Left lung (tissue), 10 donors: ENCODE data around the gene PPP3R1. TPM values are rescaled to one million over a fixed set of nuclear protein-coding genes. Genes with fewer than 3 reads are reported as not detected.

ENCODE experiments used
- ATAC-seq: fragments of 200-7000 bp; cut with Tn5 transposase; one replicate; pipeline ENCODE4 v1.9.1; 2020; ENCODE audit warnings: moderate library complexity
- DNase-seq, 4 donors: peaks; one replicate each; pipeline ENCODE4 v3.0.0-alpha.2; 2013 to 2020
- H3K27ac ChIP-seq, 2 donors: fragments of 200-600 bp; sonication (generic) in 1 of 2; one replicate each; pipeline versions ENCODE4 v1.5.0 to v1.8.0; 2020 to 2021
- H3K27me3 ChIP-seq, 2 donors: fragments of 200-600 bp; sonication (generic) in 1 of 2; one replicate each; pipeline versions ENCODE4 v1.5.0 to v1.8.0; 2020 to 2021
- H3K36me3 ChIP-seq, 2 donors: fragments of 200-600 bp; sonication (generic) in 1 of 2; one replicate each; pipeline versions ENCODE4 v1.5.0 to v1.8.0; 2020 to 2021
- H3K4me1 ChIP-seq, 2 donors: fragments of 200-600 bp; one replicate each; pipeline ENCODE4 v1.8.0; 2021
- H3K4me3 ChIP-seq, 2 donors: fragments of 200-600 bp; sonication (generic) in 1 of 2; one replicate each; pipeline versions ENCODE4 v1.5.0 to v1.8.0; 2020 to 2021; ENCODE audit warnings: mild to moderate bottlenecking in 1 of 2
- H3K9me3 ChIP-seq, 2 donors: fragments of 200-600 bp; sonication (generic) in 1 of 2; one replicate each; pipeline versions ENCODE4 v1.5.0 to v1.8.0; 2020 to 2021
- intact Hi-C, 2 donors: fragments of 100-400 bp; cut with DNase I; formaldehyde crosslinking; loops; one replicate each; pipeline versions ENCODE4 v1.11.2 to v1.14.2; 2022
- polyA plus RNA-seq, 6 donors: library from polyadenylated mRNA; unstranded; fragments of 120-200 nt; gene quantifications; one replicate each; pipeline ENCODE4 v1.2.1, GENCODE V29; 2013; ENCODE audit not compliant: insufficient read length in 6 of 6
- total RNA-seq, 2 donors: library from RNA; stranded (reverse); fragmentation: NEBNext Ultra II Directional; extraction: Animal tissue kit (Norgen Biotek cat#: 25700); gene quantifications; one replicate each; pipeline ENCODE4 v1.2.1, GENCODE V29; 2021
- TF ChIP-seq, protein P1 (sequence below), 2 donors: fragments of 200-600 bp; sonication (generic) in 1 of 2; IDR thresholded peaks; one replicate each; pipeline versions ENCODE4 v1.5.0 to v1.8.0; 2021; ENCODE audit warnings: antibody characterized with exemption in 2 of 2
- donor health status: DM: no; HTN: yes; CAD: no.
- donor health status: DM: no; HTN: no; CAD: no.

The PPP3R1 gene
- total and polyA plus RNA-seq, 8 donors: 50.2 to 74.2 (median 66.9) TPM

DNA sequence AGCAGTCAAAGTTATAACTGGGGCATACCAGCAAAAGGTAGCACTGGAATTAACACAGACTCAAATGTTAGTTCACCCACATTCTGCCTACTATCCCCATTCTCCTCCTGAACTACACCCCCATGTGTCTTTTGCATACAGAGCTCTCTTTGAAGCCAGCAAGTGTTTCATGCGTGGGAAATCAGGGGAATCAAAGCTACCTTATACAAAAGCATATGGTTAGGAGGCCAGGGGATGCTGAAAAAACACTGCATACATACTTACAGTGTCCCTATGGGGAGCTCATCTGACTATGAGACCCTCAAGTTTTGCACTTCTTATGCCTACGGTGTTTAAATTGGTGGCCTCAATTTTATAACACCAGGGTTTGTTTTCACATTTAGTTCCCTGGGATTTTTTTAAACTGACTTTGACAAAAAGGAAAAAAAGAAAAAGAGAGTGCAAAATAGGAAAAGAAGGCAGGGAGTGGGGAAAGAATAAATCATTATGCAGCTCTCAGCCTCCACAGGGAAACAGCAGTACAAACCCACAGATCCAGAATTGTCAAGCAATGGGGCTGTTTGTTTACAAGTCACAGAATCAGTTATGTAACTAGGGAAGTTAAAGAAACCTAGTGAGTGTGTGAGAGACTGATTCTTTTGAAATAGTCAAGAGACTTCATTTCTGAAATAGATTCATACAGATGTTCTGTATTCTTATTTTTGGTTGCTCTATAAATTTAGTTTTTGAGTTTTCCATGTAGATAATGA, 20.1 kb upstream of the PPP3R1 start:
- H3K27me3 ChIP-seq: no peaks in the 10 kb centered on the region
- peak in 1 of 4 donors; percentile 31 for DNase-seq
- H3K4me3 ChIP-seq: no peak overlapping the region
- ATAC-seq: peak; percentile 71
- no peak overlapping the region for H3K27ac ChIP-seq
- TF ChIP-seq, protein P1, sequence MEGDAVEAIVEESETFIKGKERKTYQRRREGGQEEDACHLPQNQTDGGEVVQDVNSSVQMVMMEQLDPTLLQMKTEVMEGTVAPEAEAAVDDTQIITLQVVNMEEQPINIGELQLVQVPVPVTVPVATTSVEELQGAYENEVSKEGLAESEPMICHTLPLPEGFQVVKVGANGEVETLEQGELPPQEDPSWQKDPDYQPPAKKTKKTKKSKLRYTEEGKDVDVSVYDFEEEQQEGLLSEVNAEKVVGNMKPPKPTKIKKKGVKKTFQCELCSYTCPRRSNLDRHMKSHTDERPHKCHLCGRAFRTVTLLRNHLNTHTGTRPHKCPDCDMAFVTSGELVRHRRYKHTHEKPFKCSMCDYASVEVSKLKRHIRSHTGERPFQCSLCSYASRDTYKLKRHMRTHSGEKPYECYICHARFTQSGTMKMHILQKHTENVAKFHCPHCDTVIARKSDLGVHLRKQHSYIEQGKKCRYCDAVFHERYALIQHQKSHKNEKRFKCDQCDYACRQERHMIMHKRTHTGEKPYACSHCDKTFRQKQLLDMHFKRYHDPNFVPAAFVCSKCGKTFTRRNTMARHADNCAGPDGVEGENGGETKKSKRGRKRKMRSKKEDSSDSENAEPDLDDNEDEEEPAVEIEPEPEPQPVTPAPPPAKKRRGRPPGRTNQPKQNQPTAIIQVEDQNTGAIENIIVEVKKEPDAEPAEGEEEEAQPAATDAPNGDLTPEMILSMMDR (IDR thresholded peaks at IDR 0.05): no peak
- H3K36me3 ChIP-seq: no peaks in the 10 kb centered on the region
- peaks cover 0 to 14% of the 10 kb centered on the region in 2 donors for H3K4me1 ChIP-seq
- intact Hi-C loops: no loop called here
- no peaks in the 10 kb centered on the region for H3K9me3 ChIP-seq

- Histone ChIP-seq H3K27me3 (no peaks in the 10 kb centered on the region), H3K9me3 (no peaks in the 10 kb centered on the region), H3K36me3 (no peaks in the 10 kb centered on the region), H3K27ac (no peak overlapping the region), H3K4me1 (peaks cover 0 to under 1% of the 10 kb centered on the region in 2 donors), H3K4me3 (no peak overlapping the region)
- intact Hi-C loops: no loop called here
- ATAC-seq (no peak), DNase-seq (no peak)
- TF ChIP-seq, protein P1 (IDR thresholded peaks at IDR 0.05): no peak
These were observed 14.3 kb upstream of the PPP3R1 start for GRCh38 chr2:68266655-68267054.

DNA sequence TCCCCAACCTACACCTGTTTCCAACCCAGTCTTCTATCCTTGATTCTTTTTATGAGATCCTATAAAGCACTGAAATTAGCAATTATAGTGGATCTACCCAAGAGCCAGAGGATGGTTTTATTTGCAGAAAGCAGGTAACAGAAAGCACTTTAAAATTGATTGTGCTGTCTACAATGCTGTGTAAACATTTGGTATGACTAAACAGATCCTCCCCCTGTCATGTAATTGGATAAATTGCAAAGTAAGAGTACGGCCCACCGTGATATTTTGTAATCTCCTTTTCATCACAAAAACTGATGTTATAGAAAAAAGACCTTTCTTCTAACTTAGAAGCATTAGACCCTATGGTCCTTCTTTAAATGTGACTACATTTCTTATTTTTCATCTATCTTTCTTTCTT, 11.3 kb upstream of the PPP3R1 start:
- H3K36me3 ChIP-seq: no peaks in the 10 kb centered on the region
- no peaks in the 10 kb centered on the region for H3K27me3 ChIP-seq
- H3K4me3 ChIP-seq: no peak overlapping the region
- no peak for ATAC-seq
- no peaks in the 10 kb centered on the region for H3K9me3 ChIP-seq
- DNase-seq: no peak
- H3K27ac ChIP-seq: no peak overlapping the region
- intact Hi-C loops: no loop called here
- TF ChIP-seq, protein P1 (IDR thresholded peaks at IDR 0.05): no peak
- H3K4me1 ChIP-seq: no peaks in the 10 kb centered on the region

DNA sequence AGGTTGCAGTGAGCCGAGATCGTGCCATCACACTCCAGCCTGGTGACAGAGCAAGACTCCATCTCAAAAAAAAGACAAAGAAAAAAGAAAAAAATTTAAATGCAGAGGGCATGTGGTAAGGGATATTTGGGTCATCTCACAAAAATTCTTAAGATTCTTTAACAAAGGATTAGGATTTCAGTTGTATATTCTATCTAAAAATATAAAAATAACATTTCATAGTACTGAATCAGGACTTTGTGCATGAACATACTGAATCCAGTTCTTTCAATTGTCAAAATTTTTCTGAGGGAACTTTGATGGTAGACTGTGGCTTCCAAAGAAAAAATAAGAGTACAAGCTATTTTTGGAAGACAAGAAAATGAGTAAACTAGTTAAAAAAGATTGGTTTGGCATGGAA, 6.5 kb upstream of the PPP3R1 start:
- no peaks in the 10 kb centered on the region for H3K27me3 ChIP-seq
- H3K36me3 ChIP-seq: no peaks in the 10 kb centered on the region
- TF ChIP-seq, protein P1 (IDR thresholded peaks at IDR 0.05): no peak
- no peak for DNase-seq
- no peak for ATAC-seq
- no peaks in the 10 kb centered on the region for H3K9me3 ChIP-seq
- intact Hi-C loops: no loop called here
- no peak overlapping the region for H3K27ac ChIP-seq
- no peak overlapping the region for H3K4me3 ChIP-seq
- H3K4me1 ChIP-seq: peaks cover 0 to 20% of the 10 kb centered on the region in 2 donors

GRCh38 chr2:68256093-68256450, 3.7 kb upstream of the PPP3R1 start:
- Histone ChIP-seq H3K27ac (no peak overlapping the region), H3K27me3 (no peaks in the 10 kb centered on the region), H3K36me3 (no peaks in the 10 kb centered on the region), H3K4me3 (no peak overlapping the region), H3K4me1 (peaks cover 0 to 28% of the 10 kb centered on the region in 2 donors), H3K9me3 (no peaks in the 10 kb centered on the region)
- TF ChIP-seq, protein P1 (IDR thresholded peaks at IDR 0.05): no peak
- intact Hi-C loops: no loop called here
- DNase-seq (peak in 1 of 4 donors; percentile 22), ATAC-seq (no peak)
